GM12878 (cell line): ENCODE results near the gene SLC35E2B.
"Not testable (repeated sequence)": the region's sequence is repeated elsewhere in the genome, so short reads cannot be mapped to it uniquely, and the experiment has no call there.

ENCODE experiments used
- ASH2L ChIP-seq: fragments of 300-600, 200-600 bp; sonication (generic); IDR thresholded peaks from 2 replicates; pipeline ENCODE4 v1.6.1; 2017; ENCODE audit warnings: low read depth, mild to moderate bottlenecking, borderline replicate concordance
- CTCF ChIP-seq, 3 experiments: IDR thresholded peaks in 2 of 3; conservative IDR thresholded peaks in 1 of 3; 2 replicates each; pipeline ENCODE4 v1.5.1; 2011; ENCODE audit warnings: low read depth in 3 of 3, low read length in 3 of 3, mild to moderate bottlenecking in 3 of 3, control low read depth in 2 of 3, moderate library complexity in 2 of 3, inconsistent platforms in 1 of 3, mixed read lengths in 1 of 3; ENCODE audit not compliant: control insufficient read depth in 2 of 3, insufficient read depth in 1 of 3; ENCODE audit errors: extremely low read depth in 1 of 3
- EP300 ChIP-seq, 2 experiments: fragments of 150-350 bp in 1 of 2; IDR thresholded peaks; 2 replicates each; pipeline ENCODE4 v1.6.1; 2011 to 2012; ENCODE audit warnings: low read depth in 2 of 2, low read length in 2 of 2, borderline replicate concordance in 1 of 2, improper control_type of control experiment in 1 of 2, inconsistent platforms in 1 of 2; ENCODE audit not compliant: control insufficient read depth in 1 of 2
- POLR2A ChIP-seq: IDR thresholded peaks from 2 replicates; pipeline ENCODE4 v1.6.1; 2011; ENCODE audit warnings: low read depth, mild to moderate bottlenecking, low read length
- REST ChIP-seq: IDR thresholded peaks from 2 replicates; pipeline ENCODE4 v1.6.1; 2012; ENCODE audit warnings: mild to moderate bottlenecking, low read depth, low read length
- TF ChIP-seq, protein P1 (sequence below): IDR thresholded peaks from 2 replicates; pipeline ENCODE4 v1.6.1; 2012; ENCODE audit warnings: low read length, inconsistent platforms

DNA sequence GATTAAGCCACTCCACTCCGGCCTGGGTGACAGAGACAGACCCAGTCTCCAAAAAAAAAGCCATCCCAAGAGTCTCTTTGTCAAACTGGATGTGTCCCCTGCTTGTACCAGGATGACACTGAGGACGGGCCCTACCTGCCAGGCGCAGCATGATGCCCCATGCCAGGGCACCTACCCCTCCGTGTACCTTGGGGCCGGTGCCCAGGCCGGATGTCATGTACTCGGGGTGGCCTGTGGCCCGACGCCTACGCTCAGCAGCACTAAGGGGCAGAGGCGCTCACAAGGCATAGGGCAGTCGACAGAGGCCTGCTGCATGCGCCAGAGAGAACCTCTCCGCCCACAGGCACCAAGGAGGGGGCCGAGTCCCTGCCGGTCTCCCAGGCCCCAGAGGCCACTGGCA lies 53.2 kb downstream of the SLC35E2B start:
- TF ChIP-seq EP300 (IDR thresholded peaks at IDR 0.05; ENCODE audit: borderline replicate concordance in 1 of 2, control insufficient read depth in 1 of 2, low read depth in 2 of 2, low read length in 2 of 2); ASH2L; POLR2A; REST; CTCF (IDR thresholded peaks at IDR 0.05 in 2 of 3, conservative IDR thresholded peaks at IDR 0.05 in 1 of 3; ENCODE audit: control insufficient read depth in 2 of 3, extremely low read depth in 1 of 3, insufficient read depth in 1 of 3, low read depth in 3 of 3, low read length in 3 of 3): not testable (repeated sequence)
- TF ChIP-seq, protein P1, sequence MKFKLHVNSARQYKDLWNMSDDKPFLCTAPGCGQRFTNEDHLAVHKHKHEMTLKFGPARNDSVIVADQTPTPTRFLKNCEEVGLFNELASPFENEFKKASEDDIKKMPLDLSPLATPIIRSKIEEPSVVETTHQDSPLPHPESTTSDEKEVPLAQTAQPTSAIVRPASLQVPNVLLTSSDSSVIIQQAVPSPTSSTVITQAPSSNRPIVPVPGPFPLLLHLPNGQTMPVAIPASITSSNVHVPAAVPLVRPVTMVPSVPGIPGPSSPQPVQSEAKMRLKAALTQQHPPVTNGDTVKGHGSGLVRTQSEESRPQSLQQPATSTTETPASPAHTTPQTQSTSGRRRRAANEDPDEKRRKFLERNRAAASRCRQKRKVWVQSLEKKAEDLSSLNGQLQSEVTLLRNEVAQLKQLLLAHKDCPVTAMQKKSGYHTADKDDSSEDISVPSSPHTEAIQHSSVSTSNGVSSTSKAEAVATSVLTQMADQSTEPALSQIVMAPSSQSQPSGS: not testable (repeated sequence)
